Kidney glomerular epithelial cell (primary cell): ENCODE measurements around the gene QSER1.
"Not testable (repeated sequence)": the region's sequence is repeated elsewhere in the genome, so short reads cannot be mapped to it uniquely, and the experiment has no call there.

Experiments used
- DNase-seq: peaks from one replicate; lab custom pipeline; 2025; lab: John Stamatoyannopoulos, UW

QSER1 gene

GRCh38 chr11:32935462-32936029, 42.9 kb downstream of the QSER1 start:
- no peak for DNase-seq

GRCh38 chr11:32936178-32936577, 43.6 kb downstream of the QSER1 start:
- DNase-seq: not testable (repeated sequence)

- DNase-seq: not testable (repeated sequence)
These were observed 44.7 kb downstream of the QSER1 start for GRCh38 chr11:32937283-32937682.

- DNase-seq: no peak
These were observed 46.4 kb downstream of the QSER1 start for GRCh38 chr11:32939046-32939445.

- no peak for DNase-seq
These were observed 47.3 kb downstream of the QSER1 start for GRCh38 chr11:32939866-32940265.

DNA sequence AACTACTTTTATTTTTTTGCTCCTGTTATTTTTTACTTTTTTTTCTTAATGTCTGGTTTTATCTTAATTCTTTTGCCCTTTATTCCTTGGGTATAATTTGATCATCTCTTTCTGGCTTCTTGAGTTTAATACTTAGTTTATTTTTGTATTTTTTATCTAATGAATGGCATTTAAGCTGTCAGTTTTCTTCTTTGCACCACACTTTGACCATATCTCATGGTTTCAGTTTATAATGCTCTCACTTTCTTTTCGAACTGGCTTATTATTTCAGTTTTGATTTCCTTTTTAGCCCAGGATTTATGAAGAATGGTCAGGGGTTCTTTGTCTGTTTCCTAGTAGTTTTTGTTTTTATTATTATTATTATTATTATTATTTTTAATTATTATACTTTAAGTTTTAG, 48.3 kb downstream of the QSER1 start:
- DNase-seq: no peak

- no peak for DNase-seq
These were observed 55.4 kb downstream of the QSER1 start for GRCh38 chr11:32947978-32948377.

GRCh38 chr11:32949739-32950138, 57.1 kb downstream of the QSER1 start:
- no peak for DNase-seq

DNA sequence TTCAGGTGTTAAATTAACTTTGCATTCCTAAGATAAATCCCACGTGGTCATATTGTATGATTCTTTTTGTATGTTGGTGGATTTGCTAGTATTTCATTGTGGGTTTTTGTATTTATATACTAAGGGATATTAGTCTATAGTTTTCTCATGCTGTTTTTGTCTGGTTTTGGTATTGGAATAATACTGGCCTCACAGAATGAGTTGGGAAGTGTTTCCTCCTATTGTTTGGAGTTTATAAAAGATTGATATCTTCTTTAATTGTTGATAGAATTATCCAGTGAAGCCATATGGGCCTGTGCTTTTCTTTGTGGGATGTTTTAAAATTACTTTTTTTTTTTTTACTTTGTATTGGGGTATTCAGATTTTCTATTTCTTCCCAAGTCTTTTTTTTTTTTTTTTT, 59.8 kb downstream of the QSER1 start:
- DNase-seq: no peak

- no peak for DNase-seq
These were observed 61.1 kb downstream of the QSER1 start for GRCh38 chr11:32953700-32954099.

DNA sequence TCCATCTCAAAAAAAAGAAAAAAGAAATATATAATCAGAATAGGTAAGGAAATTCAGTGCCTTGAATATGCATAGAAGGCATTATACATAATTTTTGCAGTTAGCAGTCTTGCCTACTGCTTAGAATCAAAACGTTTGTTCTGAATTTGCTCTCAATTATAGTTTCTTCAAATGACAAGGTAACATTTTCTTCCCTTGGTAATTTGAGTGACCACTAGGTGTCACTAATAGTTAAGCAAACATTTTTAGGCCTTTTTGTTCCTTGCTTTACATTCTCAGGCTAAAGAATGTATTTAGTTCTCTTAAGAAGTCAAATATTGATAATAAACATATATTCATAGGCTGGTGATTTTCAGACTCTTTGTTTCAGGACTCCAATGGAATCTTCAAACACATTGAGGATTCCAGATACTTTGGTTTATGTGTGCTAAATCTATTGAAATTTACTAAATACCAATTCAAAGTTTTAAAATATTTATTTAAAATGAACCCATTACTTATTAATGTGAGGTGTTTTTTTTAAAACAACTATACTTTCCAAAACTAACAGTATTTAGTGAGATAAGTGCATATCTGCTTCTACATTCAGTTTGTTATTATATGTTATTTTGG, 68.0 kb downstream of the QSER1 start:
- DNase-seq: no peak

- DNase-seq: no peak
These were observed 69.4 kb downstream of the QSER1 start for GRCh38 chr11:32962016-32962415.

- DNase-seq: no peak
These were observed 71.1 kb downstream of the QSER1 start for GRCh38 chr11:32963721-32964120.

- no peak for DNase-seq
These were observed 75.9 kb downstream of the QSER1 start for GRCh38 chr11:32968541-32968940.

GRCh38 chr11:32972233-32972632, 79.6 kb downstream of the QSER1 start:
- not testable (repeated sequence) for DNase-seq

DNA sequence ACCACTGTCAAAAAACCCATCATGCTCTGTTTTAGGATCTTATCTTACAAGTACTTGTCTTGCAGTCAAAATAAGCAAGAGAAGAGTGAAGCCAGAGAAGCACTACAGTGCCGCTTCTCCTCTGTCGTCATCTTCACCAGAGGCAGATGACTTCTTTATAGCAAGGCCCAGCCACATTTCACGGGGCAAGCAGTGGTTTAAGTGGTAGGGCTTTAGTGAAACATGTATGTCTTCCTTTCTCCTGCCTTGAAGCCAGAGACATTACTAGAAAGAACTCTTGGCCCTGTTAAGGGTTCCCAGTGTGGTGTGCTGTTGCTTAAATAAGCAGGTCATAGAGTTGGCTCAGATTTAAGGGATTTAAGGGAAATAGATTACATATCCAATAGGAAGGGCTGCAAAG, 80.2 kb downstream of the QSER1 start:
- no peak for DNase-seq

DNA sequence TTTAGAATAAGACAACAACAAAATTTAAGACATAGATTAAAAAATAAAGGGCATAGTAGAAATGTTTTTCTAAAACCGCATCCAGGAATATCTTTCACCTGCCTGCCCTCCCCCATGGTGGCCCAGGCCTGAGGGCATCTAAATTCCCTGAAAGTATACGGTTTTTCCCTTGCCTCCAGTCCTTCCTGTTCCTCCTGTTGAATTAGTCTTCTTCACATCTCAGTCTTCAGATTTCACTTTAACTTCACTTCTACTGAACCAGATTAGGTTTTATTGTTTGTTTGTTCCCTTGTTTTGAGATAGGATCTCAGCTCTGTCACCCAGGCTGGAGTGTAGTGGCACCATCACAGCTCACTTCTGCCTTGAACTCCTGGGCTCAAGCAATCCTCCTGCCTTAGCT, 90.0 kb downstream of the QSER1 start:
- DNase-seq: no peak

GRCh38 chr11:32983506-32983905, 90.9 kb downstream of the QSER1 start:
- DNase-seq: no peak

- DNase-seq: no peak
These were observed 93.0 kb downstream of the QSER1 start for GRCh38 chr11:32985600-32985999.

GRCh38 chr11:32987851-32988250, 95.2 kb downstream of the QSER1 start:
- no peak for DNase-seq

GRCh38 chr11:32990481-32990880, 97.9 kb downstream of the QSER1 start:
- no peak for DNase-seq

- no peak for DNase-seq
These were observed 98.8 kb downstream of the QSER1 start for GRCh38 chr11:32991427-32991826.

GRCh38 chr11:32991898-32992297, 99.3 kb downstream of the QSER1 start:
- DNase-seq: no peak

DNA sequence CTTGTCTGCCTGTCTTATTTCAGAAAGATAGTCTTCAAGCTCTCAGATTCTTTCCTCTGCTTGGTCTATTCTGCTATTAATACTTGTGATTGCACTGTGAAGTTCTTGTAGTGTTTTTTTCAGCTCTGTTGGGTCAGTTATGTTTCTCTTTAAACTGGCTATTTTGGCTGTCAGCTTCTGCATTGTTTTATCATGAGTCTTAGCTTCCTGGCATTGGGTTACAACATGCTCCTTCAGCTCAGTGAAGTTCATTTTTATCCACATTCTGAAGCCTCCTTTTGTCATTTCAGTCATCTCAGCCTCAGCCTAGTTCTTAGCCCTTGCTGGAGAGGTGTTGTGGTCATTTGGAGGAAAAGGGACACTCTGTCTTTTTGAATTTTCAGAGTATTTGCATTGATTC, 107.6 kb downstream of the QSER1 start:
- peak; percentile 55 for DNase-seq
